HG03175 (cell line): ENCODE measurements around the gene TMEM95.

Experiments
- ATAC-seq: cut with Tn5 transposase; IDR thresholded peaks from one replicate; pipeline ENCODE4 v1.9.1; 2021; ENCODE audit warnings: mild to moderate bottlenecking, moderate library complexity; ENCODE audit not compliant: unreplicated experiment

TMEM95 gene

GRCh38 chr17:7370853-7371252, 15.9 kb downstream of the TMEM95 start:
- ATAC-seq: no peak

GRCh38 chr17:7374353-7374752, 19.4 kb downstream of the TMEM95 start:
- ATAC-seq: no peak

- no peak for ATAC-seq
These were observed 24.2 kb downstream of the TMEM95 start for GRCh38 chr17:7379134-7379533.

GRCh38 chr17:7380321-7380720, 25.4 kb downstream of the TMEM95 start:
- no peak for ATAC-seq

- ATAC-seq: no peak
These were observed 26.1 kb downstream of the TMEM95 start, which contains the start of gene TNK1 for GRCh38 chr17:7380855-7381683. TSS of gene TNK1 (plus strand) at chr17:7381089. CDS start at chr17:7382927, 1,838 bp downstream.

GRCh38 chr17:7382901-7383300, 27.9 kb downstream of the TMEM95 start:
- no peak for ATAC-seq

GRCh38 chr17:7383371-7383741, 28.4 kb downstream of the TMEM95 start:
- no peak for ATAC-seq

- peak; percentile 80 for ATAC-seq
These were observed 29.0 kb downstream of the TMEM95 start for GRCh38 chr17:7383742-7384488.

- no peak for ATAC-seq
These were observed 29.6 kb downstream of the TMEM95 start for GRCh38 chr17:7384489-7385081.

- ATAC-seq: no peak
These were observed 33.9 kb downstream of the TMEM95 start for GRCh38 chr17:7388856-7389255.

GRCh38 chr17:7389924-7390910, 35.3 kb downstream of the TMEM95 start:
- ATAC-seq: no peak

- ATAC-seq: no peak
These were observed 36.4 kb downstream of the TMEM95 start for GRCh38 chr17:7391307-7391706.

GRCh38 chr17:7392696-7393612, 38.0 kb downstream of the TMEM95 start:
- ATAC-seq: no peak

- peak; percentile 32 for ATAC-seq
These were observed 38.9 kb downstream of the TMEM95 start for GRCh38 chr17:7393613-7394451.

GRCh38 chr17:7394452-7395191, 39.7 kb downstream of the TMEM95 start, which contains the start of gene PLSCR3:
TSS of gene PLSCR3 (minus strand) at chr17:7394525. CDS start at chr17:7394110, 415 bp downstream.
- ATAC-seq: peak; percentile 69

GRCh38 chr17:7396147-7396546, 41.2 kb downstream of the TMEM95 start:
- no peak for ATAC-seq

- ATAC-seq: no peak
These were observed 43.7 kb downstream of the TMEM95 start for GRCh38 chr17:7398612-7399011.
